SK-N-SH (cell line): ENCODE measurements around the gene SEPTIN7. TPM values are rescaled to one million over a fixed set of nuclear protein-coding genes. Genes with fewer than 3 reads are reported as not detected.
A peak's percentile ranks its signal among the peaks of the same experiment; 100 is the strongest.

Source experiments
- CTCF ChIA-PET: fragments of 300-600, 350-600 bp; formaldehyde crosslinking; extraction: SDS; loops from one replicate; lab custom pipeline; 2021; lab: Yijun Ruan, JAX
- POLR2A ChIA-PET: fragments of 350-600 bp; sonication (Branson Sonifier 250); formaldehyde crosslinking; extraction: SDS; loops from one replicate; lab custom pipeline; 2020; ENCODE audit warnings: antibody characterized with exemption, inconsistent platforms; lab: Yijun Ruan, JAX
- DNase-seq: peaks from one replicate; pipeline ENCODE4 v3.0.0; 2012
- H2AFZ ChIP-seq: fragments of 200-600 bp; sonication (generic); 2 replicates; pipeline ENCODE4 v1.8.1; 2016; ENCODE audit warnings: antibody characterized with exemption, mild to moderate bottlenecking, low read depth
- H3F3A ChIP-seq: fragments of 200-600 bp; sonication (generic); replicated peaks from 2 replicates; pipeline ENCODE3; 2016; ENCODE audit warnings: antibody characterized with exemption, mild to moderate bottlenecking; ENCODE audit not compliant: insufficient read depth
- H3K27ac ChIP-seq, 2 experiments: fragments of 200-500 bp in 1 of 2; fragments of 200-600 bp in 1 of 2; sonication (Bioruptor generic) in 1 of 2; sonication (generic), shearing (Covaris generic) in 1 of 2; 2 replicates each; pipeline versions ENCODE4 v1.5.1 to v1.6.1; 2014 to 2016; ENCODE audit warnings: low read depth in 2 of 2, inconsistent platforms in 1 of 2, low read length in 1 of 2, mild to moderate bottlenecking in 1 of 2, mixed read lengths in 1 of 2
- H3K27me3 ChIP-seq: fragments of 200-600 bp; sonication (generic), shearing (Covaris generic); 2 replicates; pipeline ENCODE4 v1.6.1; 2016; ENCODE audit warnings: mixed run types; ENCODE audit not compliant: insufficient read depth
- H3K36me3 ChIP-seq, 2 experiments: fragments of 200-500 bp in 1 of 2; fragments of 200-600 bp in 1 of 2; sonication (Bioruptor generic) in 1 of 2; sonication (generic) in 1 of 2; replicated peaks in 1 of 2; 2 replicates each; pipeline versions ENCODE3 to v1.5.1; 2014 to 2016; ENCODE audit warnings: low read length in 1 of 2, mild to moderate bottlenecking in 1 of 2; ENCODE audit not compliant: insufficient read depth in 2 of 2, control insufficient read depth in 1 of 2
- H3K4me1 ChIP-seq, 2 experiments: fragments of 200-500 bp in 1 of 2; fragments of 200-600 bp in 1 of 2; sonication (Bioruptor generic) in 1 of 2; sonication (generic), shearing (Covaris generic) in 1 of 2; 2 replicates each; pipeline versions ENCODE4 v1.5.1 to v1.6.1; 2014 to 2016; ENCODE audit warnings: low read depth in 1 of 2, low read length in 1 of 2, mixed run types in 1 of 2; ENCODE audit not compliant: insufficient read depth in 2 of 2, control insufficient read depth in 1 of 2
- H3K4me2 ChIP-seq: fragments of 200-600 bp; sonication (generic), shearing (Covaris generic); 2 replicates; pipeline ENCODE4 v1.6.1; 2017; ENCODE audit warnings: mixed run types
- H3K4me3 ChIP-seq, 2 experiments: fragments of 200-500 bp in 1 of 2; fragments of 200-600 bp in 1 of 2; sonication (Bioruptor generic) in 1 of 2; sonication (generic), shearing (Covaris generic) in 1 of 2; 2 replicates each; pipeline versions ENCODE4 v1.5.1 to v1.8.1; 2014 to 2016; ENCODE audit warnings: low read depth in 2 of 2, inconsistent platforms in 1 of 2, low read length in 1 of 2, mild to moderate bottlenecking in 1 of 2, mixed read lengths in 1 of 2, moderate library complexity in 1 of 2
- H3K79me2 ChIP-seq: fragments of 200-600 bp; sonication (generic); 2 replicates; pipeline ENCODE4 v1.8.1; 2017; ENCODE audit warnings: mild to moderate bottlenecking; ENCODE audit not compliant: insufficient read depth
- H3K9ac ChIP-seq: fragments of 200-600 bp; sonication (generic); 2 replicates; pipeline ENCODE4 v1.6.1; 2017; ENCODE audit warnings: mixed run types
- H3K9me2 ChIP-seq: fragments of 200-600 bp; sonication (generic); 2 replicates; pipeline ENCODE4 v1.6.1; 2017; ENCODE audit warnings: mixed run types
- H3K9me3 ChIP-seq: fragments of 200-600 bp; sonication (generic); 2 replicates; pipeline ENCODE4 v1.6.1; 2017; ENCODE audit warnings: mixed run types, mild to moderate bottlenecking, moderate library complexity
- H4K20me1 ChIP-seq: fragments of 200-600 bp; sonication (generic); 2 replicates; pipeline ENCODE4 v1.6.1; 2017; ENCODE audit warnings: mild to moderate bottlenecking, mixed run types; ENCODE audit not compliant: insufficient read depth
- EZH2phosphoT487 ChIP-seq: fragments of 200-600 bp; sonication (generic); IDR thresholded peaks from 2 replicates; pipeline ENCODE4 v1.6.1; 2017; ENCODE audit warnings: low read depth, mixed run types, mild to moderate bottlenecking, antibody characterized with exemption, moderate library complexity, borderline replicate concordance
- FOSL2 ChIP-seq: IDR thresholded peaks from 2 replicates; pipeline ENCODE4 v1.4.0; 2012; ENCODE audit warnings: low read depth, mild to moderate bottlenecking, moderate library complexity, borderline replicate concordance
- FOXM1 ChIP-seq: IDR thresholded peaks from 2 replicates; pipeline ENCODE4 v1.4.0; 2012; ENCODE audit warnings: low read depth, mild to moderate bottlenecking
- GABPA ChIP-seq: IDR thresholded peaks from 2 replicates; pipeline ENCODE4 v1.4.0; 2012; ENCODE audit warnings: low read depth, mild to moderate bottlenecking
- GATA2 ChIP-seq: sonication (generic); formaldehyde crosslinking; IDR thresholded peaks from 2 replicates; pipeline ENCODE4 v1.5.0; 2020; ENCODE audit warnings: mild to moderate bottlenecking, missing genetic modification reagents
- JUND ChIP-seq: IDR thresholded peaks from 2 replicates; pipeline ENCODE4 v1.4.0; 2012
- NFIC ChIP-seq: IDR thresholded peaks from 2 replicates; pipeline ENCODE4 v1.4.0; 2012; ENCODE audit warnings: borderline replicate concordance
- NRF1 ChIP-seq: IDR thresholded peaks from 2 replicates; pipeline ENCODE4 v1.6.1; 2012; ENCODE audit warnings: low read depth, mild to moderate bottlenecking, low read length
- POLR2AphosphoS5 ChIP-seq: IDR thresholded peaks from 2 replicates; pipeline ENCODE4 v1.6.1; 2012; ENCODE audit warnings: low read depth, low read length
- RAD21 ChIP-seq: IDR thresholded peaks from 2 replicates; pipeline ENCODE4 v1.6.1; 2012; ENCODE audit warnings: mild to moderate bottlenecking, low read length
- RFX5 ChIP-seq: IDR thresholded peaks from 2 replicates; pipeline ENCODE4 v1.6.1; 2012; ENCODE audit warnings: mild to moderate bottlenecking, improper control_type of control experiment, low read length
- SMC3 ChIP-seq: IDR thresholded peaks from 2 replicates; pipeline ENCODE4 v1.6.1; 2012; ENCODE audit warnings: low read depth, low read length, improper control_type of control experiment
- TAF1 ChIP-seq: IDR thresholded peaks from 2 replicates; pipeline ENCODE4 v1.6.1; 2012; ENCODE audit warnings: low read depth, mild to moderate bottlenecking, low read length, moderate library complexity, borderline replicate concordance
- TEAD4 ChIP-seq: IDR thresholded peaks from 2 replicates; pipeline ENCODE4 v1.4.0; 2012; ENCODE audit warnings: mild to moderate bottlenecking, borderline replicate concordance; ENCODE audit not compliant: insufficient read depth
- YY1 ChIP-seq: IDR thresholded peaks from 2 replicates; pipeline ENCODE4 v1.4.0; 2012; ENCODE audit warnings: low read depth, mild to moderate bottlenecking
- WGBS: methylation state at CpG from one replicate; pipeline ENCODE4 v1.1.6; 2017; ENCODE audit warnings: low lambda C conversion rate; 5-methylcytosine and 5-hydroxymethylcytosine counted together
- polyA plus RNA-seq, 3 experiments: library from polyadenylated mRNA; depleted of rRNA; stranded (reverse); fragments of >200 nt; gene quantifications; 2 replicates each; pipeline ENCODE4 v1.2.3, GENCODE V29; 2012
- TF ChIP-seq, protein P1 (sequence below): IDR thresholded peaks from 2 replicates; pipeline ENCODE4 v1.4.0; 2012; ENCODE audit warnings: low read depth, borderline replicate concordance
- TF ChIP-seq, protein P2 (sequence below): fragments of 150-350 bp; IDR thresholded peaks from 2 replicates; pipeline ENCODE4 v1.6.1; 2017; ENCODE audit warnings: antibody characterized with exemption, low read length, low read depth, borderline replicate concordance
- TF ChIP-seq, protein P3 (sequence below): IDR thresholded peaks from 2 replicates; pipeline ENCODE4 v1.6.1; 2012; ENCODE audit warnings: mild to moderate bottlenecking, low read depth, low read length, moderate library complexity

SEPTIN7 gene
- polyA plus RNA-seq, 1 of the 3 experiments (the other 2 are of a cell fraction), result 119 TPM

DNA sequence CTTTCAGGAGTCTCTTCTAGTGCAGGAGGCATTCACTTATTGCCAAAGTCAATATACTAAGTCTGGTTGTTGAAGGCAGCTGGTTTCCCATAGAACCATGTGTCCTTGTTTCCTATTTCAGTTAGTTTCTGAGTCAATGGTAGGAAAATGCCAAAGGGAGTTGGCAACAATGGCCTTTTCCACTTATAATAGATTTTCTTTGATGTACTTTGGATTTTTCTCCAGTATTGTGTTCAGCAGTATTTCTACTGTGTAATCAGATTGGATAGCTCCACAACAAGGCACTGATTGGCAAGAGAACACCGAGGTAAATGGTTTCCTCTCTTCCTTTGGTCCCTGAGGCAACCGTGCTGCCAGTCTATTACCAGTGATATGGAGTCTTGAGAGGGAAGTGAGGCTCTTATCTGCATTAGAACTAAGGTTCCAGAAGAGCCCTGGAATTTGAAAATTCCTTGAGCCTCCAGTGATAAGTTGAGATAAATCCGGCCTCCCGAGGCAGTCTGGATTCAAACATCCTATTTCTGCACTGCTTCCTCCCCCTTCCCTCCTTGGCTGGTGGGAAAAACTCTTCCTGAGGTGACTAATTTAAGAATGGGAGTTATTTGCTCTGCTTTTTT lies 7.9 kb upstream of the SEPTIN7 start:
- ChIA-PET CTCF (interaction anchor here (2.8 kb wide), 1 partner anchor 9 kb away, joined by 16 read pairs; the partner anchor contains the start of gene SEPTIN7), POLR2A (no interaction called here)
- no peaks in the 10 kb centered on the region for H3K79me2 ChIP-seq
- no peaks in the 10 kb centered on the region for H4K20me1 ChIP-seq
- peak overlapping the region; percentile 25; the same call in 1 of the 2 replicates for H3K9ac ChIP-seq
- no peaks in the 10 kb centered on the region for H3K9me3 ChIP-seq
- no peaks in the 10 kb centered on the region for H3K36me3 ChIP-seq
- H3K4me1 ChIP-seq, result peaks cover 6 to 18% of the 10 kb centered on the region in 2 experiments
- H2AFZ ChIP-seq, result peak overlapping the region; percentile 77
- no peak overlapping the region for H3K4me3 ChIP-seq
- no peak for DNase-seq
- no peaks in the 10 kb centered on the region for H3K27me3 ChIP-seq
- 54% methylated on average over 4 of the region's 4 CpGs for WGBS
- peak overlapping the region; percentile 55 for H3K4me2 ChIP-seq
- TF ChIP-seq JUND, result 0 out of 2 replicates have a peak, but pooled peaks have one; percentile 19
- TF ChIP-seq EZH2phosphoT487, result no peak
- TF ChIP-seq, all 33 proteins: peak for 1
- Histone ChIP-seq H3F3A (peaks cover 14% of the 10 kb centered on the region), H3K27ac (peak overlapping the region; percentile 3 to 75; a peak in 3 of 4 replicates), H3K9me2 (no peaks in the 10 kb centered on the region)

DNA sequence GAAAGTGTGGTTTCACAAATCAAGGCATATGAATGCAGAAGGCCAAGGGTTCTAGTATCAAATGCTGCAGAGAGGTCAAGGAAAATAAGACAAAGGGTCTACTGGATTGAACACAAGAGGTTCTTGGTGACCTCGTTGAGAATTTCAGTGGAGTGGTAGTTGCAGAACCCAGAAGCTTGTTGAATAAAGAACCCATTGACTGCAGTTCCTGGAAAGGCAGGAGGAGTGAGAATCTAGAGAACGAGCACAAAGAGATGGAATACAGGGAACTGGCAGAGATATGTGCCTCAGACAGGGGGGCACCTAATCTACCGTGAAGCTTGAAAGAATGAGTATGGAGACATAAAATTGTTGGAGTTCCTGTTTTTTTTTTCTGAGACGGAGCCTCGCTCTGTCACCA lies 3.5 kb upstream of the SEPTIN7 start:
- Histone ChIP-seq H3K9me2 (no peaks in the 10 kb centered on the region), H3K27me3 (no peaks in the 10 kb centered on the region), H3K36me3 (no peaks in the 10 kb centered on the region), H3K9me3 (no peaks in the 10 kb centered on the region), H3F3A (peaks cover 25% of the 10 kb centered on the region), H3K9ac (no peak overlapping the region), H3K4me1 (peaks cover 12 to 13% of the 10 kb centered on the region in 2 experiments), H3K27ac (no peak overlapping the region), H3K4me2 (no peak overlapping the region), H2AFZ (no peak overlapping the region), H4K20me1 (peaks cover 4% of the 10 kb centered on the region), H3K4me3 (no peak overlapping the region), H3K79me2 (peaks cover 28% of the 10 kb centered on the region)
- no peak for TF ChIP-seq TAF1
- TF ChIP-seq RAD21, result no peak
- TF ChIP-seq, protein P1, sequence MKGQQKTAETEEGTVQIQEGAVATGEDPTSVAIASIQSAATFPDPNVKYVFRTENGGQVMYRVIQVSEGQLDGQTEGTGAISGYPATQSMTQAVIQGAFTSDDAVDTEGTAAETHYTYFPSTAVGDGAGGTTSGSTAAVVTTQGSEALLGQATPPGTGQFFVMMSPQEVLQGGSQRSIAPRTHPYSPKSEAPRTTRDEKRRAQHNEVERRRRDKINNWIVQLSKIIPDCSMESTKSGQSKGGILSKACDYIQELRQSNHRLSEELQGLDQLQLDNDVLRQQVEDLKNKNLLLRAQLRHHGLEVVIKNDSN, result no peak
- TF ChIP-seq FOSL2, result no peak
- TF ChIP-seq POLR2AphosphoS5, result no peak
- TF ChIP-seq NRF1, result no peak
- TF ChIP-seq SMC3, result no peak
- no peak for TF ChIP-seq RFX5
- TF ChIP-seq, protein P2, sequence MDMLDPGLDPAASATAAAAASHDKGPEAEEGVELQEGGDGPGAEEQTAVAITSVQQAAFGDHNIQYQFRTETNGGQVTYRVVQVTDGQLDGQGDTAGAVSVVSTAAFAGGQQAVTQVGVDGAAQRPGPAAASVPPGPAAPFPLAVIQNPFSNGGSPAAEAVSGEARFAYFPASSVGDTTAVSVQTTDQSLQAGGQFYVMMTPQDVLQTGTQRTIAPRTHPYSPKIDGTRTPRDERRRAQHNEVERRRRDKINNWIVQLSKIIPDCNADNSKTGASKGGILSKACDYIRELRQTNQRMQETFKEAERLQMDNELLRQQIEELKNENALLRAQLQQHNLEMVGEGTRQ, result no peak
- no peak for TF ChIP-seq FOXM1
- no peak for TF ChIP-seq EZH2phosphoT487
- no peak for TF ChIP-seq TEAD4
- TF ChIP-seq GABPA, result no peak
- no peak for TF ChIP-seq YY1
- TF ChIP-seq, protein P3, sequence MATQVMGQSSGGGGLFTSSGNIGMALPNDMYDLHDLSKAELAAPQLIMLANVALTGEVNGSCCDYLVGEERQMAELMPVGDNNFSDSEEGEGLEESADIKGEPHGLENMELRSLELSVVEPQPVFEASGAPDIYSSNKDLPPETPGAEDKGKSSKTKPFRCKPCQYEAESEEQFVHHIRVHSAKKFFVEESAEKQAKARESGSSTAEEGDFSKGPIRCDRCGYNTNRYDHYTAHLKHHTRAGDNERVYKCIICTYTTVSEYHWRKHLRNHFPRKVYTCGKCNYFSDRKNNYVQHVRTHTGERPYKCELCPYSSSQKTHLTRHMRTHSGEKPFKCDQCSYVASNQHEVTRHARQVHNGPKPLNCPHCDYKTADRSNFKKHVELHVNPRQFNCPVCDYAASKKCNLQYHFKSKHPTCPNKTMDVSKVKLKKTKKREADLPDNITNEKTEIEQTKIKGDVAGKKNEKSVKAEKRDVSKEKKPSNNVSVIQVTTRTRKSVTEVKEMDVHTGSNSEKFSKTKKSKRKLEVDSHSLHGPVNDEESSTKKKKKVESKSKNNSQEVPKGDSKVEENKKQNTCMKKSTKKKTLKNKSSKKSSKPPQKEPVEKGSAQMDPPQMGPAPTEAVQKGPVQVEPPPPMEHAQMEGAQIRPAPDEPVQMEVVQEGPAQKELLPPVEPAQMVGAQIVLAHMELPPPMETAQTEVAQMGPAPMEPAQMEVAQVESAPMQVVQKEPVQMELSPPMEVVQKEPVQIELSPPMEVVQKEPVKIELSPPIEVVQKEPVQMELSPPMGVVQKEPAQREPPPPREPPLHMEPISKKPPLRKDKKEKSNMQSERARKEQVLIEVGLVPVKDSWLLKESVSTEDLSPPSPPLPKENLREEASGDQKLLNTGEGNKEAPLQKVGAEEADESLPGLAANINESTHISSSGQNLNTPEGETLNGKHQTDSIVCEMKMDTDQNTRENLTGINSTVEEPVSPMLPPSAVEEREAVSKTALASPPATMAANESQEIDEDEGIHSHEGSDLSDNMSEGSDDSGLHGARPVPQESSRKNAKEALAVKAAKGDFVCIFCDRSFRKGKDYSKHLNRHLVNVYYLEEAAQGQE, result no peak
- TF ChIP-seq GATA2 (CRISPR knock-in tag), result no peak
- TF ChIP-seq NFIC, result no peak
- no peak for DNase-seq
- 94% methylated on average over 5 of the region's 5 CpGs for WGBS
- ChIA-PET CTCF (interaction anchor here (0.7 kb wide), 1 partner anchor 66 kb away, joined by 3 read pairs; no protein-coding TSS in a partner anchor), POLR2A (no interaction called here)
